B cell (primary cell): Measurements from ENCODE around the gene PLA2G6. TPM values are rescaled to one million over a fixed set of nuclear protein-coding genes. Genes with fewer than 3 reads are reported as not detected.

ENCODE experiments used
- ATAC-seq: fragments of 200-7000 bp; cut with Tn5 transposase; one replicate; pipeline ENCODE4 v1.10.0; 2021; ENCODE audit warnings: low read depth, mild to moderate bottlenecking, moderate number of reproducible peaks, moderate library complexity
- CTCF ChIA-PET: fragments of 350-600 bp; sonication (Branson Sonifier 250); formaldehyde crosslinking; loops from one replicate; lab custom pipeline; 2021; ENCODE audit warnings: antibody characterized with exemption, inconsistent platforms; lab: Charles Lee
- POLR2A ChIA-PET: fragments of 350-600 bp; sonication (Branson Sonifier 250); formaldehyde crosslinking; loops from one replicate; lab custom pipeline; 2021; ENCODE audit warnings: antibody characterized with exemption; lab: Charles Lee
- DNase-seq: peaks from one replicate; pipeline ENCODE4 v3.0.0; 2013
- H2AFZ ChIP-seq: 2 replicates; pipeline ENCODE4 v1.6.1; 2012; ENCODE audit warnings: mild to moderate bottlenecking, low read depth, low read length; ENCODE audit not compliant: insufficient read depth, poor library complexity, severe bottlenecking
- H3K27ac ChIP-seq, 2 donors: 1 replicate in 1 of 2; 2 replicates in 1 of 2; pipeline ENCODE4 v1.5.1; 2012 to 2013; ENCODE audit warnings: low read length in 2 of 2, mild to moderate bottlenecking in 2 of 2, moderate library complexity in 1 of 2
- H3K27me3 ChIP-seq, 4 experiments: fragments of 200-600 bp in 1 of 4; sonication (generic) in 1 of 4; replicated peaks in 1 of 4; 1 replicate in 2 of 4; 2 replicates in 2 of 4; pipeline versions ENCODE4 v1.6.1 to v1.7.0; 2013 to 2016; ENCODE audit warnings: low read length in 3 of 4, mild to moderate bottlenecking in 2 of 4, mixed read lengths in 1 of 4, moderate library complexity in 1 of 4; ENCODE audit not compliant: insufficient read depth in 4 of 4, control insufficient read depth in 3 of 4; ENCODE audit errors: control extremely low read depth in 1 of 4
- H3K36me3 ChIP-seq, 2 experiments: replicated peaks in 1 of 2; 1 replicate in 1 of 2; 2 replicates in 1 of 2; pipeline versions ENCODE4 v1.6.1 to v1.7.1; 2013; ENCODE audit warnings: low read length in 1 of 2; ENCODE audit not compliant: insufficient read depth in 2 of 2, control insufficient read depth in 1 of 2; ENCODE audit errors: control extremely low read depth in 1 of 2, extremely low read depth in 1 of 2
- H3K4me1 ChIP-seq, 2 donors: fragments of 200-600 bp in 1 of 2; sonication (generic) in 1 of 2; 1 replicate in 1 of 2; 2 replicates in 1 of 2; pipeline versions ENCODE4 v1.5.1 to v1.6.1; 2013 to 2017; ENCODE audit warnings: low read length in 2 of 2; ENCODE audit not compliant: control insufficient read depth in 2 of 2, insufficient read depth in 2 of 2
- H3K4me2 ChIP-seq: replicated peaks from 2 replicates; pipeline ENCODE3; 2012; ENCODE audit warnings: mild to moderate bottlenecking, low read depth, low read length; ENCODE audit not compliant: poor library complexity, severe bottlenecking
- H3K4me3 ChIP-seq, 5 experiments: fragments of 200-600 bp in 1 of 5; sonication (generic) in 1 of 5; 1 replicate in 3 of 5; 2 replicates in 2 of 5; pipeline versions ENCODE4 v1.5.1 to v1.7.0; 2011 to 2016; ENCODE audit warnings: low read length in 4 of 5, mild to moderate bottlenecking in 4 of 5, low read depth in 2 of 5, control low read depth in 1 of 5, moderate library complexity in 1 of 5; ENCODE audit not compliant: insufficient read depth in 1 of 5; ENCODE audit errors: control extremely low read depth in 1 of 5, extremely low read depth in 1 of 5
- H3K79me2 ChIP-seq: fragments of 200-600 bp; sonication (generic); one replicate; pipeline ENCODE4 v1.6.0; 2016; ENCODE audit warnings: low read length; ENCODE audit not compliant: control insufficient read depth, insufficient read depth
- H3K9ac ChIP-seq: fragments of 200-600 bp; sonication (generic); 2 replicates; pipeline ENCODE4 v1.6.1; 2017; ENCODE audit warnings: mild to moderate bottlenecking, low read length, moderate library complexity
- H3K9me3 ChIP-seq, 3 donors: one replicate each; pipeline versions ENCODE4 v1.6.1 to v1.7.1; 2013; ENCODE audit warnings: low read length in 2 of 3; ENCODE audit not compliant: control insufficient read depth in 2 of 3, insufficient read depth in 1 of 3; ENCODE audit errors: control extremely low read depth in 1 of 3
- H4K20me1 ChIP-seq: 2 replicates; pipeline ENCODE4 v1.6.0; 2012; ENCODE audit warnings: mild to moderate bottlenecking, low read length; ENCODE audit not compliant: insufficient read depth, control insufficient read depth, poor library complexity, severe bottlenecking
- H3K27ac Mint-ChIP-seq: one replicate; pipeline ENCODE4 v1.8.0; 2021; ENCODE audit warnings: mixed read lengths
- H3K27me3 Mint-ChIP-seq: one replicate; pipeline ENCODE4 v1.8.0; 2021; ENCODE audit warnings: mixed read lengths
- H3K4me1 Mint-ChIP-seq: one replicate; pipeline ENCODE4 v1.8.0; 2021; ENCODE audit warnings: mixed read lengths
- H3K4me3 Mint-ChIP-seq: one replicate; pipeline ENCODE4 v1.8.0; 2021; ENCODE audit warnings: mixed read lengths
- H3K9me3 Mint-ChIP-seq: one replicate; pipeline ENCODE4 v1.8.0; 2022; ENCODE audit warnings: mixed read lengths; ENCODE audit not compliant: insufficient read depth
- EZH2 ChIP-seq: IDR thresholded peaks from 2 replicates; pipeline ENCODE4 v1.6.1; 2012; ENCODE audit warnings: borderline replicate concordance, low read depth, mild to moderate bottlenecking, moderate library complexity, low read length; ENCODE audit not compliant: insufficient read depth, poor library complexity, severe bottlenecking
- WGBS: methylation state at CpG from one replicate; pipeline ENCODE4 v1.1.5; 2013; ENCODE audit warnings: missing lambda C conversion rate; ENCODE audit not compliant: insufficient coverage; 5-methylcytosine and 5-hydroxymethylcytosine counted together
- intact Hi-C: fragments of 100-400 bp; cut with micrococcal nuclease; formaldehyde crosslinking; loops from one replicate; pipeline ENCODE4 v1.10.0; 2022
- polyA plus RNA-seq: library from polyadenylated mRNA; depleted of rRNA; stranded (reverse); fragments of >200 nt; gene quantifications from 2 replicates; pipeline ENCODE4 v1.2.3, GENCODE V29; 2012
- total RNA-seq, 2 donors: library from RNA; stranded (reverse); fragments of 120-200 nt in 1 of 2; gene quantifications; 1 replicate in 1 of 2; 2 replicates in 1 of 2; pipeline versions ENCODE4 v1.2.3 to v1.2.4, GENCODE V29; 2013 to 2022
- TF ChIP-seq, protein P1 (sequence below): fragments of 200-600 bp; IDR thresholded peaks from one replicate; pipeline ENCODE4 v1.8.0; 2022; ENCODE audit warnings: antibody characterized with exemption, mild to moderate bottlenecking

PLA2G6 gene
- total and polyA plus RNA-seq, 2 donors (not counting 1 experiment from before 2014, with no cell fraction given) = 125 to 148 TPM

DNA sequence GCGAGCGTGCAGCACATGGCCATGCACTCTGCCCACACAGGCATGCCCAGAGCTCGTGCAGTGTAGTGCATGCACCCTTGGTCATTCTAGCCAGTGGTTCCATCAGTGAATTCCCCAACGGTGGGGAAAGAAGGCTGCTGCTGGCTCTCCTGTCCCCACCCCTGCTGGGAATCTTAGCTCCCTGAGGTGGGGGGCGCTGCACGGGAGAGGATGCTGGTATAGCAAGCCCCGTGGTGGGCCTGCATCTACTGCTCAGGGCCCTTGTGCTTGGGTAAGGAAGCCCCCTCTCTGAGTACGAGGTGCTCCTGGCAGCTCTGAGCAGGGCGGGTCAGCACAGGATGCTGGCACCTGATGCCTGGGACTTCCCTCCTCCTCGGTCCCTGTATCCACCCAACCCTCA lies 52.6 kb downstream of the PLA2G6 start:
- no peak overlapping the region for H3K4me2 ChIP-seq
- no peaks in the 10 kb centered on the region for H3K9me3 ChIP-seq
- no peak for ATAC-seq
- H4K20me1 ChIP-seq = no peaks in the 10 kb centered on the region
- ChIA-PET POLR2A (no interaction called here), CTCF (no interaction called here)
- H3K4me1 ChIP-seq = no peaks in the 10 kb centered on the region
- H3K9me3 Mint-ChIP-seq = no peaks in the 10 kb centered on the region
- no peak overlapping the region for H3K27ac ChIP-seq
- no peaks in the 10 kb centered on the region for H3K4me1 Mint-ChIP-seq
- intact Hi-C loops = no loop called here
- H3K4me3 Mint-ChIP-seq = no peak overlapping the region
- H3K4me3 ChIP-seq = no peak overlapping the region
- 91% methylated on average over 10 of the region's 10 CpGs for WGBS
- no peak overlapping the region for H3K27ac Mint-ChIP-seq
- no peak overlapping the region for H3K9ac ChIP-seq
- DNase-seq = no peak
- no peaks in the 10 kb centered on the region for H3K27me3 Mint-ChIP-seq
- H3K79me2 ChIP-seq = no peaks in the 10 kb centered on the region
- no peak overlapping the region for H2AFZ ChIP-seq
- TF ChIP-seq, protein P1, sequence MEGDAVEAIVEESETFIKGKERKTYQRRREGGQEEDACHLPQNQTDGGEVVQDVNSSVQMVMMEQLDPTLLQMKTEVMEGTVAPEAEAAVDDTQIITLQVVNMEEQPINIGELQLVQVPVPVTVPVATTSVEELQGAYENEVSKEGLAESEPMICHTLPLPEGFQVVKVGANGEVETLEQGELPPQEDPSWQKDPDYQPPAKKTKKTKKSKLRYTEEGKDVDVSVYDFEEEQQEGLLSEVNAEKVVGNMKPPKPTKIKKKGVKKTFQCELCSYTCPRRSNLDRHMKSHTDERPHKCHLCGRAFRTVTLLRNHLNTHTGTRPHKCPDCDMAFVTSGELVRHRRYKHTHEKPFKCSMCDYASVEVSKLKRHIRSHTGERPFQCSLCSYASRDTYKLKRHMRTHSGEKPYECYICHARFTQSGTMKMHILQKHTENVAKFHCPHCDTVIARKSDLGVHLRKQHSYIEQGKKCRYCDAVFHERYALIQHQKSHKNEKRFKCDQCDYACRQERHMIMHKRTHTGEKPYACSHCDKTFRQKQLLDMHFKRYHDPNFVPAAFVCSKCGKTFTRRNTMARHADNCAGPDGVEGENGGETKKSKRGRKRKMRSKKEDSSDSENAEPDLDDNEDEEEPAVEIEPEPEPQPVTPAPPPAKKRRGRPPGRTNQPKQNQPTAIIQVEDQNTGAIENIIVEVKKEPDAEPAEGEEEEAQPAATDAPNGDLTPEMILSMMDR = no peak
- peaks cover 0 to 32% of the 10 kb centered on the region in 2 experiments for H3K36me3 ChIP-seq
- no peaks in the 10 kb centered on the region for H3K27me3 ChIP-seq

DNA sequence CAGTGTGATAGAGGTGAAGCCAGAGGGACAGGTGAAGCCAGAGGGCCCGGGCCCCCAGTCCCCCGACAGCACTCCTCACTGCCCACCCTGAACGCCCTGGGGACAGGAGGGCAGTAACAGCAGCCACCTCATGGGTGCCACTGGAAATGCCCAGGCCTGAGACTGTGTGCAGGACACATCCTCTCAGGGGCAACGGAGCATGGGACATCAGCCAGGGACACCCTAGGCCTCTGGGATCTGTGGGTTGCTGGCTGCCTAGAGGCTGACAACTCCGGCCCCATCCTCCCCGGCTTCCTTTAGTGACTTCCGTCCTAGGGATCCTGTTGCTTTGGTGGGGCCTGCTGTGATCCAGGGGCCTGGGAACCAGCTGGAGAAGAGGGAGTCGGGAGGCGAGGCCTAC lies 53.8 kb downstream of the PLA2G6 start:
- Histone ChIP-seq H3K4me1 (no peaks in the 10 kb centered on the region), H3K4me2 (no peak overlapping the region), H3K4me3 (no peak overlapping the region), H3K9ac (no peak overlapping the region), H4K20me1 (no peaks in the 10 kb centered on the region), H3K36me3 (peaks cover 0 to 30% of the 10 kb centered on the region in 2 experiments), H2AFZ (no peak overlapping the region), H3K79me2 (no peaks in the 10 kb centered on the region), H3K27me3 (no peaks in the 10 kb centered on the region), H3K27ac (no peak overlapping the region), H3K9me3 (no peaks in the 10 kb centered on the region)
- no peak for DNase-seq
- 86% methylated on average over 9 of the region's 9 CpGs for WGBS
- H3K4me3 Mint-ChIP-seq = no peak overlapping the region
- H3K27me3 Mint-ChIP-seq = no peaks in the 10 kb centered on the region
- no peaks in the 10 kb centered on the region for H3K4me1 Mint-ChIP-seq
- intact Hi-C loops = no loop called here
- ChIA-PET POLR2A (no interaction called here), CTCF (no interaction called here)
- no peak for ATAC-seq
- H3K27ac Mint-ChIP-seq = no peak overlapping the region
- TF ChIP-seq, protein P1 = no peak
- no peak for TF ChIP-seq EZH2
- no peaks in the 10 kb centered on the region for H3K9me3 Mint-ChIP-seq
